ENCODE results near the gene PKN2. TPM values are rescaled to one million over a fixed set of nuclear protein-coding genes. Genes with fewer than 3 reads are reported as not detected.

PKN2 gene
- total RNA-seq: 74.3 TPM

DNA sequence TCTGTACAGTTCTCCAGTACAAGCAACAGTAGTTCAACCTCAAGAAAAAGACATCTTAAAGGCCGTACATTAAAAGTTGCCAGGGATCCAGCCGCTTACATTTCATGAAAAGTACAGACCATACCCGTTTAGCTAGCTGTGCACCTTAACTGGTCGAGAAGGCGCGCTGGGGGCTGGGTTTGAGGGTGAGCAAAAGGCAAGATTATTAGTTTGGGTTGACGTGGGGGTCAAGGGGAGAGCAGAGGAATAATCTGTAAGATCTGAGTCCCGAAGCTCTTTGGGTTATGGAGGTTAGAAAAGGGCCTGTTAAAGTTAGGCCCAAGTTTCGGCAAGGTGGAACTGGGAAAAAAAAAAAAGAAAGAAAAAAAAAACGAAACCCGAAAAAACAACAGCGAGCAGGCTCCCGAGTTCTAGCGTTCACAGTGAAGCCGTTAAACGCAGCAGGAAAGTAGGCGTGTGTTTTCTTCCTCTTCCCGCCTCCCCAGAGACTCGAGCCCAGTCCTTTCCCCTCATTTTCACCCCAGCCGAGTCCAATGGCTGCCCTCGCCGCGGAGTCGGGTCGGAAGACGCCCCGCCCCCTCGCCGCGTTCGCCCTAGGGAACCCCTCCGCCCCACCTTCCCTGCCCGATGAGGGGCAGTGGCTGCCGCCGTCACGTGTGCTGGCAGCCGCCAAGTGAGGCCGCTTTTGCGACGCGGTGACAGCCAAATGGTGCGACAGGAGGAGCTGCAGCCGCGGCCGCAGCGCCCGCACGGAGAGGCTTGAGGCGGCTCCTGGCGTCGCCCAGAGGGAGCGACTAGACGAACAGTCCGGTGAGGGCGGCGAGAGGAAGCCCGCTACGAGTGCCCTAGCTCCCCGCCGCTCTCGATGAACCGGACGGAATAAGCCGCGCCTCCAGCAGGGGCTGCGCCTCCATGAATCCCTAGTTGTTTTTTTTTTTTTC, at the start of gene PKN2:
Gene PKN2 (plus strand): TSS at position 733 of the 941 bp plus-strand sequence. CDS start 308 bp downstream, outside the sequence.
- peaks cover 11% of the 10 kb centered on the region for H3K4me1 ChIP-seq (ENCODE audit: insufficient read depth, low read length)
- peak within 1 kb of the TSS; percentile 86 for H3K4me3 ChIP-seq (ENCODE audit: low read length)
- no peaks in the 10 kb centered on the region for H3K27me3 ChIP-seq (ENCODE audit: insufficient read depth, low read length)
- H3K9me3 ChIP-seq (ENCODE audit: low read depth, low read length): no peaks in the 10 kb centered on the region

DNA sequence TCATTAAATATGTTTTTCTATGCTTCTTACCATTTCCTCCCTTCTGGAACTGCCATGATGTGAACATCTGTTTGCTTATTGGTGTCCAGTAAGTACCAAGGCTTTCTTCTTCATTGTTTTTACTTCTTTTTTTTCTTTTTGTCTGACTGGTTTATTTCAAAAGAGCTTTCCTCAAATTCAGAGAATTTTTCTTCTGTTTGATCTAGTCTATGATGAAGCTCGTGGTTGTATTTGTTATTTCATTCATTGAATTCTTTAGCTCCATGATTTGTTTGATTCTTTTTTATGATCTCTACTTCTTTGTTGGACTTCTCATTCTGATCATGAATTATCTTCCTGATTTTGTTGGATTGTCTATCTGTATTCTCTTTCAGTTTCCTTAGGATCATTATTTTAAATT, 49.5 kb upstream of the PKN2 start:
- H3K27me3 ChIP-seq (ENCODE audit: insufficient read depth, low read length): no peaks in the 10 kb centered on the region
- H3K4me1 ChIP-seq (ENCODE audit: insufficient read depth, low read length): no peaks in the 10 kb centered on the region
- H3K9me3 ChIP-seq (ENCODE audit: low read depth, low read length): peaks cover 15% of the 10 kb centered on the region
- no peak overlapping the region for H3K4me3 ChIP-seq (ENCODE audit: low read length)

DNA sequence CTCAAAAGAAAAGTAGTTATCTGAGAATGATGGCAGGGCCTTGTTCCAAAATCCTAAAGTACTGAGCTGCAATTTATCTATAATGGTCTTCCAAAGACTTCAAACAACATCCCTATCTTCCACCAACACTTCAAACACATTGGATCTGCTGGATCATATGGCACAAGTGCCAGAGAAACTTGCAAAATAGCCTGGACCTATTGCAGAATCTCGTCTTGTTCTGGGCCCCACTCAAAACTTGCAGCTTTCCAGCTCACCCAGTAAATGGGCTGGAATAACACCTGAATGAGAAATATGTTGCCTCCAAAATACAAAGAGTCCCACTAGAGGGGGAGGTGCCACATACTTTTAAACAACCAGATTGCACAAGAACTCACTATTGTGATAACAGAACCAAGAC, 44.0 kb upstream of the PKN2 start:
- H3K4me3 ChIP-seq (ENCODE audit: low read length): no peak overlapping the region
- no peaks in the 10 kb centered on the region for H3K27me3 ChIP-seq (ENCODE audit: insufficient read depth, low read length)

DNA sequence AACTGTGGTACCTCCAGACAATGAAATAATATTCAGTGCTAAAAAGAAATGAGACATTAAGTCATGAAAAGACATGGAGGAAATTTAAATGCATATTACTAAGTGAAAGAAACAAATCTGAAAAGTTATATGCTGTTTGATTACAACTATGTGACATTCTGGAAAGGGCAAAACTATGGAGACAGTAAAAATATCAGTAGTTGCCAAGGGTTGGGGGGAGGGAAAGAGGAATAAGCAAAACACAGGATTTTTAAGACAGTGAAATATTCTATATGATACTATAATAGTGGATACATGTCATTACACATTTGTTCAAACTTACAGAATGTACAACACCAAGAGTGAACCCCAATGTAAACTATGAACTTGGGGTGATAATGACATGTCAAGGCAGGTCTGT, 38.2 kb upstream of the PKN2 start:
- H3K4me3 ChIP-seq (ENCODE audit: low read length): no peak overlapping the region
- H3K27me3 ChIP-seq (ENCODE audit: insufficient read depth, low read length): no peaks in the 10 kb centered on the region
- H3K4me1 ChIP-seq (ENCODE audit: insufficient read depth, low read length): no peaks in the 10 kb centered on the region
- no peaks in the 10 kb centered on the region for H3K9me3 ChIP-seq (ENCODE audit: low read depth, low read length)

More for the DNA sequence above, 44.0 kb upstream of the PKN2 start:
- Histone ChIP-seq H3K4me1 (ENCODE audit: insufficient read depth, low read length) (no peaks in the 10 kb centered on the region), H3K9me3 (ENCODE audit: low read depth, low read length) (peaks cover under 1% of the 10 kb centered on the region)

DNA sequence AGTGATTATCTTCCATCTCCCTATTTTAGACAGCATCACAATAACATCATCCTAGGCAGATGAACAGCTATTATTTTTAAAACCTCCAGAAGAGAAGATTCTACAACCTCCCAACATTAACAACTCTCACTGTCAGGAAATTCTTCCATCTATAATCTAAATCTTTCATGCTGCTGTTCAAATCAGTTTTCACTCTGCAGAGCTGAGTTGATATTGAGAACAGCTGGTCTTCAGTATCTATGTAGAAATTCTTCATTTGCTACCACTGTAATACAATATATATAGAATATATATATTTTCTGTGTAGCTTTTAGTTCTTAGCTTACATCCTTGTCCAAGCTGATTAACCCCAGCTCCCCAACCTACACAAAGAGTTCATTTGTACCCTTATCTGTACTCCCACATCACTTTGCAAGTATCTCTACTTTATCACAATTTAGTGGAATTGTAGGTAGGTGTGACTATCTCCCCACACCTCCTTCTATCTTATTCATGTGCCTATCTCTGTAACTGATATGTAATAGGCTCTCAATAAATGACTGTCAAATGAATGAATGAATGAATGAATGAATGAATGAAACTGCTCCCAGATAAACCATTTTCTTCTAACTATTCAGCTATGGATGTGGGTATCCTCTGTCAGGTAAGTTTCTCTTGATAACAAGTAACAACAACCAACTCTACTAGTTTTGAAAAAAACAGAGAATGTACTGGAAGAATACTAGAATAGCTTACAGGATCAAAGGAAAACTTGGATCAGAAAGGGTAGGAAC, 37.4 kb upstream of the PKN2 start:
- H3K9me3 ChIP-seq (ENCODE audit: low read depth, low read length): no peaks in the 10 kb centered on the region
- no peak overlapping the region for H3K4me3 ChIP-seq (ENCODE audit: low read length)
- H3K27me3 ChIP-seq (ENCODE audit: insufficient read depth, low read length): no peaks in the 10 kb centered on the region
- no peaks in the 10 kb centered on the region for H3K4me1 ChIP-seq (ENCODE audit: insufficient read depth, low read length)

DNA sequence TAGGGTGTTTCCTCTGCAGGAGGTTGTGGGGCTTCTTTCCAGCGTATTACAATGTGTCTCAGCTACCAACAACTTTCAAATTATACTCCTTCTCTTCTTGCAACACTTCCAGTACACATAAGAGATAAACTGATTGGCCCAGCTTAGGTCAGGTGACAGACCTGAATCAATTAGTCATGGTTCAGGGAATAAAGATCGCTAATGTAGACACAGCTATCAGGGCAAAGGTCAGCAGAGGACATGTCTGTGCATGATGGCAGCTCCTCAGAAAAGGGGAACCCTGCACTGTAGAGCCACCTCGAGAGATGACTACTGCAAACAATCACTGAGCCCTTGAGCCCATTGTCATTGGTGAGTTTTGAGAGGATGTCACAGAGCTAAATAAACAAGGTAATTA, 36.8 kb upstream of the PKN2 start:
- no peaks in the 10 kb centered on the region for H3K9me3 ChIP-seq (ENCODE audit: low read depth, low read length)
- H3K27me3 ChIP-seq (ENCODE audit: insufficient read depth, low read length): no peaks in the 10 kb centered on the region
- H3K4me1 ChIP-seq (ENCODE audit: insufficient read depth, low read length): no peaks in the 10 kb centered on the region
- no peak overlapping the region for H3K4me3 ChIP-seq (ENCODE audit: low read length)

DNA sequence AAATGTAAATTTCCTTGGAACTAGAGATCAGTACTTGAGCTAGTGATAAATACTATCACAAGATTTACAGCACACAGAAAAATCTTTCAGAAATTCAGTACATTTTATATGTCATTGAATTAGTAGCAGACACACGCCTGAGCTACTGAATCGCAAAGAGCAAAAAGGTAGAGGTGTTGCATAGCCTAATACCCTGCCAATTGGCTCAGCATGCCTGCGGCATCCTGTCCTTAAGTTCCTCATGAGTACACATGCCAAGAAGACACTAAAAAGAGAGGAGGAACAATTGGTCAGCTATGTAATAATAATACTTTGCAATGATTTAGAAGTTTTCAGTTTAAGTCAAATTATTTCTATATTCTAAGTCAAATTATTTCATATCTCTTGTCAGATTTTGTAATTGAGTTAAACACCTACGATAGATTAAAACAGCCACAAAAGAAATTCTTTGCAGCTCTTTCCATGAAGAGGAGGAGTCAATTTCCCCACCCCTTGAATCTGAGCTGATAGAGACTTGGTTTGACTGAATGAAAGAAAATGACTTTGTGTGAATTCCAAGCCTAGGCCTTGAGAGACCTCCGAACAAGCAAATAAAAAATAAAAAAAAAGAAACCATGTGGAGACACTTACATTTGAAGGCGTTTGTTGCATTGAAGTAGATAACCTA, 36.2 kb upstream of the PKN2 start:
- no peak overlapping the region for H3K4me3 ChIP-seq (ENCODE audit: low read length)
- no peaks in the 10 kb centered on the region for H3K9me3 ChIP-seq (ENCODE audit: low read depth, low read length)
- no peaks in the 10 kb centered on the region for H3K27me3 ChIP-seq (ENCODE audit: insufficient read depth, low read length)
- no peaks in the 10 kb centered on the region for H3K4me1 ChIP-seq (ENCODE audit: insufficient read depth, low read length)

DNA sequence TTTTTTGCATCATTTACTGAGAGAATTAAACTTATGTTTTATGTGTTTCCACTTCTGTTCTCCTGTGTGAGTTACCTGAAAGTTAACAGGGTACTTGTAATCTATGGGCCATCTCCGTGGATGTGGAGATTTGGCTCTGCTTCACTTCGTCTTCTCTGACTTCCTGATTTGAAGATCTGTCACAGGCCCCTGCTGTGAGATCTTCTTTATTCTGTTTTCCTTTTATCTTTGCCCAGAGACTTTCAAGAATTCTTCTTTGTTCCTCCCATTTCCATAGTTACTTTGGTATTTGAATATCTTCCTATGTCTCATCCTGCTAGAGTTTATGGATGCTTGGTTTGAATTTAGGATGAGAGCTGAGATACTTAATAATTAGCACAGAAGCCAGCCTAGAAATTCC, 35.4 kb upstream of the PKN2 start:
- no peaks in the 10 kb centered on the region for H3K9me3 ChIP-seq (ENCODE audit: low read depth, low read length)
- no peaks in the 10 kb centered on the region for H3K4me1 ChIP-seq (ENCODE audit: insufficient read depth, low read length)
- no peaks in the 10 kb centered on the region for H3K27me3 ChIP-seq (ENCODE audit: insufficient read depth, low read length)
- H3K4me3 ChIP-seq (ENCODE audit: low read length): no peak overlapping the region

DNA sequence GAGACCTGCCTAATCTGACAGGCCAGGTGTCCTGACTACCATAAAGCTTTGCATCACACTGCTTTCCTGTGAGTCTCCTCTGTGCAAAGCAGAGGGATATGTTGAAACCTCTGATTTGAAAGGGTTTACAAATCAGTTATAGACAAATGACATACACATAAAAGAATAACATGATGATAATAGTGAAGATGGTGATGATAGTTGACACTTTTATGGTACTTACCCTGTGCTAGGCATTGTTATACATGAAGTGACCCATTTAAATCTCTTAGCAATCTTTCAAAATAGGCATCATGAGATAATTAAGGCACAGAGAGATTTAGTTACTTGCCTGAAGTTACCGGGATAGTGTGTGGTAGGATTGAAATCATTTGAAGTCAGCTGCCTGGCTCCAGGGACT, 34.1 kb upstream of the PKN2 start:
- no peaks in the 10 kb centered on the region for H3K27me3 ChIP-seq (ENCODE audit: insufficient read depth, low read length)
- no peaks in the 10 kb centered on the region for H3K9me3 ChIP-seq (ENCODE audit: low read depth, low read length)
- no peak overlapping the region for H3K4me3 ChIP-seq (ENCODE audit: low read length)
- H3K4me1 ChIP-seq (ENCODE audit: insufficient read depth, low read length): no peaks in the 10 kb centered on the region

DNA sequence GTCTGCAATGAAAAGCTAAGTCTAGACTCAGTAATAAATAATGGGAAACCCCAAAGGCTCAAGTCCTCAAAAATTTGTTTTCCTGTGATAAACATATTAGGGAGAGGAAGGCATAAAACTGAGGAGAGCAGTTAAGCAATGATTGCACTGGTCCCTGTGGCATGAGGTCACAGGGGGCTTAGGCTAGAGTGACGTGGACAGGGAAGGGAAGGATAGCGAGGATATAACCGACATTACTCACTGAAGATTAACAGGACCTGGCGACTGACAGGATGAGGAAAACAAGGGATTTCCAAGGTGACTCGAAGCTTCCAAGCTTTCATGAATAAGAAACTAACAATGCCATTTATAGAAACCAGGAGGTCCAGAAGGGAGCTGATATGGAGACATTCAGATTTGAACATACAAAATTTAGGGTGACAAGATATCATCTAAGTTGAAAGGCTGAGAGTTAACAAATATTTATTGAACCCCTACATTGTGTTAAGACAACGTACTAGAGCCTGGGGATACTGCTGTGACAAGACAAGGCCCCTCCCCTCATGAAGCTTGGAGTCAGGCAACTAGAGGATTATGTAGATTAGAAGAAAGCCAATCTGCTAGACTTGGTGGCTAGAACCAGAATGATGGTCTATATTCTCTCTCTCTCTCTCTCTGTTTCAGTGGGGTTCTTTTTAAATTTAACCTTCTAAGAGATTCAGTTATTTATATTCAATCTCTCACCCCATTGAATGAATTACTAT, 33.2 kb upstream of the PKN2 start:
- Histone ChIP-seq H3K27me3 (ENCODE audit: insufficient read depth, low read length) (no peaks in the 10 kb centered on the region), H3K4me1 (ENCODE audit: insufficient read depth, low read length) (no peaks in the 10 kb centered on the region), H3K4me3 (ENCODE audit: low read length) (no peak overlapping the region), H3K9me3 (ENCODE audit: low read depth, low read length) (no peaks in the 10 kb centered on the region)

DNA sequence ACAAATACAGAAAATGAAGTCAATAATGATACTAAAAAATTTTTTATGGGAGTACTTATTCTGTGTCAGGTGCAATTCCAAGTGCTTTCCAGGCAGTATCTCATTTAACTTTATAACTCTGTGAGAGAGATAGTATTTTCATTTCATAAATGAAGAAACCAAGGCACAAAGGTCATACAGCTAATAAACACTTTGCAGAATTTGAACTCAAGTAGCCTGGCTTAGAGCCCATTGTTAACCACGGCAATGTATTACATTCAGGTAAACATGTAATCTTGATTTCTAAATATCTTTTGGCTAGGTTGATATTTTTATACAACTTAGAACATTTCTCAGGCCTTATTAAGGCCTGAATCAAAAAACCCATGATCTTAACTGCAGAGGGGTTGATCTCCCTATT, 28.9 kb upstream of the PKN2 start:
- no peaks in the 10 kb centered on the region for H3K9me3 ChIP-seq (ENCODE audit: low read depth, low read length)
- no peak overlapping the region for H3K4me3 ChIP-seq (ENCODE audit: low read length)
- no peaks in the 10 kb centered on the region for H3K4me1 ChIP-seq (ENCODE audit: insufficient read depth, low read length)
- no peaks in the 10 kb centered on the region for H3K27me3 ChIP-seq (ENCODE audit: insufficient read depth, low read length)

DNA sequence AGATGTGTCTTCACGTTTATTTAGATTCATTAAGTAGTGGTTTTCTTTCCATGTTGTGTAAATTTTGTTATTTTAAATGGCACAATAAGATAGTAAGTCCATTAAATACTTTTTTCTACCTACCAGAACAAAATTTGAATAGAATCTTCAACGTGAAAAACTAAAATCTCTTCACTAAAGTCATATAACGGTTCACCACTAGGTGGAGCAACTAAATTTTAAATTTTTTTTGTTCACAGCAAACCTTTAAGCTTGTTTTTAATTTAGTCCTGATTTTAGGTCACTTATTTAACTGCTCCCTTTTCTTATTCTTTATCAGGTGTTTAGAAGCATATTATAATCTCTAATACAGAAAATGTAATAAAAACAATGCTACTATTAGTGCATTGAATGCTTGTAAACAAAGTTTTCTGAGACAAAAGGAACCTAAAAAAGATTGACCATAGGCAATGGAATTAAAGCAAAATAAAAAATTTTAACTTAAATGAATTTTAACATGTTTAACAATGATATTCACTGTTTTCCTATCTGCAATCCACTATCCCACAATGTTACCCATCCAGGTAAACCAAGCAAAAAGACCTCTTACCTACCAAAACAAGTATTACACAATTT, 28.3 kb upstream of the PKN2 start:
- Histone ChIP-seq H3K9me3 (ENCODE audit: low read depth, low read length) (no peaks in the 10 kb centered on the region), H3K4me3 (ENCODE audit: low read length) (no peak overlapping the region), H3K4me1 (ENCODE audit: insufficient read depth, low read length) (no peaks in the 10 kb centered on the region), H3K27me3 (ENCODE audit: insufficient read depth, low read length) (no peaks in the 10 kb centered on the region)

DNA sequence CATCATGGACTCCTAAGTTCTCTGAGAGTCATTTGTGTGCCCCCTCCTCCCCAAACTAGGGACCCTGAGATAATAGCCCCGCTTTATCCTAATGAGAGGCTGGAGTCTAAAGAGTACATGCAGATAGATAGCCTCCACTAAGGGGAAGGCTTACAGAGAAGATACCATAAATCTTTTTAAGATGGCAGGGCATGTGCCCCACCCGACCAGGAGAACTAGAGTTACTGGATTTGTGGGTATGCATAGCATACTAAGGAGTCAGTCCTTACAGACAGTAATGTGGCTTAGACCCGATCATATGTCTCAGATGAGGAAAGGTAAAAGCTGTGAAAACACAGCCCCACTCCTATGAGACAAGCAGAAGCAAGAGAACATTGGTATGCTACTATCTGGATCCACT, 25.7 kb upstream of the PKN2 start:
- H3K4me3 ChIP-seq (ENCODE audit: low read length): no peak overlapping the region
- no peaks in the 10 kb centered on the region for H3K27me3 ChIP-seq (ENCODE audit: insufficient read depth, low read length)
- H3K9me3 ChIP-seq (ENCODE audit: low read depth, low read length): no peaks in the 10 kb centered on the region
- peaks cover 3% of the 10 kb centered on the region for H3K4me1 ChIP-seq (ENCODE audit: insufficient read depth, low read length)

DNA sequence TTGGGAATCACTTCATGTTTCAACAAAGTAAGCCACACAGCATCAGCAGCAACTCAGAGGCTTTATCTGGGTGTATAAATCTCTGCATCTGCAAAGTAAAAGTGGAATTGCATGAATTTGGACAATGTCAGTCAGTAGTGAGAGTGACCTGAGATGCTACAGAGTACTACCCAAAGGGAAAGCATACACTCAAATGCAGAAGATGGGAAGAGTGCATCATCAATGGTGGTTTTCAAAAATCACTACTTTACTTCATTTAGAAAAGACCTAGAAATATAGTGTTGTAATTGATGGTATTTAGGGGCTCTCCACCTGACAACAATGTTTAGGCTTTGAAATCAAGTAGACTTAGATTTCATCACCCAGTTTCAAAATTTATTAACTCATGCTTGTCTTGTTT, 24.5 kb upstream of the PKN2 start:
- Histone ChIP-seq H3K4me3 (ENCODE audit: low read length) (no peak overlapping the region), H3K27me3 (ENCODE audit: insufficient read depth, low read length) (no peaks in the 10 kb centered on the region), H3K4me1 (ENCODE audit: insufficient read depth, low read length) (peaks cover 3% of the 10 kb centered on the region)

More for the DNA sequence above, 24.5 kb upstream of the PKN2 start:
- H3K9me3 ChIP-seq (ENCODE audit: low read depth, low read length): no peaks in the 10 kb centered on the region

Data from mononuclear cell (primary cell).